Ovary (tissue), 3 donors: ENCODE measurements around the gene TMEM88.

Experiments
- EP300 ChIP-seq: sonication (generic); formaldehyde crosslinking; IDR thresholded peaks from one replicate; pipeline ENCODE4 v1.6.1; 2017; ENCODE audit warnings: antibody characterized with exemption
- POLR2A ChIP-seq: fragments of 450-650 bp; IDR thresholded peaks from one replicate; pipeline ENCODE4 v1.6.1; 2017; ENCODE audit warnings: antibody characterized with exemption, mild to moderate bottlenecking, moderate library complexity
- TF ChIP-seq, protein P1 (sequence below), 3 donors: fragments of 450-650 bp in 2 of 3; fragments of 200-600 bp in 1 of 3; IDR thresholded peaks; one replicate each; pipeline versions ENCODE4 v1.5.1 to v1.8.0; 2016 to 2022; ENCODE audit warnings: antibody characterized with exemption in 3 of 3, mild to moderate bottlenecking in 1 of 3
- donor health status: DM: no; HTN: no; CAD: no.

DNA sequence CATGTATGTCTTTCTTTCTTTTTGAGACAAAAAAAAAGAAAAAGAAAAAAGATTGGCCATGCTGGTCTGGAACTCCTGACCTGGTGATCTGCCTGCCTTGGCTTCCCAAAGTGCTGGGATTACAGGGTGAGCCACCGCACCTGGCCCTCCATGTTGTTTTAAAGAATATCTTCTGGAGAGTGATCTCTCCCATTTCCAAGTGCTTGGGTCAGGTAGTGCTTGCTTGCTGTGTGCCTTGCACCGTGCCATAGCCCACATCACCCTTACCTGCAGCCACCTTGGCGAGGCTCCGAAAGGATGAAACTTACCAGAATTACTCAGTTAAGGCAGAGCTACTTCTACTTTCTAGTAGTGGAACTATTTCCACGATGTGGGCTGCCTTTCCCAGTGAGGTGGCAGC is 39.9 kb upstream of the TMEM88 start:
- TF ChIP-seq, protein P1, sequence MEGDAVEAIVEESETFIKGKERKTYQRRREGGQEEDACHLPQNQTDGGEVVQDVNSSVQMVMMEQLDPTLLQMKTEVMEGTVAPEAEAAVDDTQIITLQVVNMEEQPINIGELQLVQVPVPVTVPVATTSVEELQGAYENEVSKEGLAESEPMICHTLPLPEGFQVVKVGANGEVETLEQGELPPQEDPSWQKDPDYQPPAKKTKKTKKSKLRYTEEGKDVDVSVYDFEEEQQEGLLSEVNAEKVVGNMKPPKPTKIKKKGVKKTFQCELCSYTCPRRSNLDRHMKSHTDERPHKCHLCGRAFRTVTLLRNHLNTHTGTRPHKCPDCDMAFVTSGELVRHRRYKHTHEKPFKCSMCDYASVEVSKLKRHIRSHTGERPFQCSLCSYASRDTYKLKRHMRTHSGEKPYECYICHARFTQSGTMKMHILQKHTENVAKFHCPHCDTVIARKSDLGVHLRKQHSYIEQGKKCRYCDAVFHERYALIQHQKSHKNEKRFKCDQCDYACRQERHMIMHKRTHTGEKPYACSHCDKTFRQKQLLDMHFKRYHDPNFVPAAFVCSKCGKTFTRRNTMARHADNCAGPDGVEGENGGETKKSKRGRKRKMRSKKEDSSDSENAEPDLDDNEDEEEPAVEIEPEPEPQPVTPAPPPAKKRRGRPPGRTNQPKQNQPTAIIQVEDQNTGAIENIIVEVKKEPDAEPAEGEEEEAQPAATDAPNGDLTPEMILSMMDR (IDR thresholded peaks at IDR 0.05) = no peak
- no peak for TF ChIP-seq EP300
- no peak for TF ChIP-seq POLR2A
